Activated effector memory CD4-positive, alpha-beta T cell treated with Interleukin-2 at 50 U/mL for 16 hours (primary cell): ENCODE measurements around the gene RBMS1.
"Not testable (repeated sequence)": the region's sequence is repeated elsewhere in the genome, so short reads cannot be mapped to it uniquely, and the experiment has no call there.

ENCODE experiments used
- DNase-seq: peaks from one replicate; pipeline ENCODE4 v3.0.0-alpha.2; 2020

The RBMS1 gene

DNA sequence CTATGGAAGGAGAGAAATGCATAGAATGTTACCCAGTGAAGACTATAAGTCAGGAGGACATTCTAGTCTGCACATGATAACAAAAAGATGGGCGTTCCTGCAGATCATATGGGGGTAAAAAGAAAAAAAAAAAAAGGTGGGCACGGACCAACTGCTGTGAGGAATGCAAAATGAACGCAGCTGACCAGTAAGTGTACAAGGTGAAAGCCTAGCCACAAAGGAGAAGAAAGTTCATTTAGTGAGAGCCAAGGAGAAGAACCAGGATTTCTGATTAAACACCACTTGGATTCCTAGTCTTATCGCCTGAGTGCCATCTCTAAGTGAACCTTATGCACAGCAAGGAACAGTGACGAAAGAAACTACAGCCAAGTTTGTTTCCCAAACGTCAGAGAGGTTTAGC is 26.5 kb downstream of the RBMS1 start:
- no peak for DNase-seq

DNA sequence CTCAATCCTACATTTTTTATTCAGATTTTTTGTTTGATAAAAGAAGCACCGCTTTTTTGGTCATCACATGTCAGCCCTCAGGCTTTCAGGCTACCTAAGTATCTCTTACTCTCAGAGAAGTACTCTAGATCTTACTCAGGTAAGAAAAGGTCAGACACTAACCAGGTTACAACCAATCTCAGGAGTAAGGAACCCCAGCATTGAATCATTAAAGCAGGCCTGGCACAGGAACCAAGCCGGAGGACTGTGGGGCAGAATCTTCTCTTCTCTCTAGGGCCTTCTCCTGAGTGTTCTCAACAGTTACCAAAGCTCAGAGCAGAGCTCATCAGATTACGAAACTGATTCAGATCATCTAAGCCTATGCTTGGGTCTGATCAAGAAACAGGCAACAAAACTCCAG is 28.2 kb downstream of the RBMS1 start:
- no peak for DNase-seq

DNA sequence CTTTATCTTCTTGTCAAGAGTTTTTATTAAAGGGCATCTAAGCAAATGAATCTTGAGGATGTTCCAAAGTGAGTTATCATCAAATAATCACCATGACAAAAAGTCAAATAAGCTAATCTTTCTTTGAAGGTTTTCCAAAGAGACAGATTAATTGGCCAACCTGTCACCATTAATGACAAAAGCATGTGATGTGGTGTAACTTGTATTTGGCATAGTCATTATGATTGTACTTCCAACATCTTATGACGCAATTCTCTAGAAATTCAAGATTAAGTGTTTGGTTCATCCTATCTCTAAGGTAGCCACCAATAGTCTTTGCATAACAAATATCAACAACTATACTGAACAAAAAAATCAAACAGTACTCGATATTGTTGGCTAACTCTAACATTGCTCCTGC is 28.6 kb downstream of the RBMS1 start:
- no peak for DNase-seq

DNA sequence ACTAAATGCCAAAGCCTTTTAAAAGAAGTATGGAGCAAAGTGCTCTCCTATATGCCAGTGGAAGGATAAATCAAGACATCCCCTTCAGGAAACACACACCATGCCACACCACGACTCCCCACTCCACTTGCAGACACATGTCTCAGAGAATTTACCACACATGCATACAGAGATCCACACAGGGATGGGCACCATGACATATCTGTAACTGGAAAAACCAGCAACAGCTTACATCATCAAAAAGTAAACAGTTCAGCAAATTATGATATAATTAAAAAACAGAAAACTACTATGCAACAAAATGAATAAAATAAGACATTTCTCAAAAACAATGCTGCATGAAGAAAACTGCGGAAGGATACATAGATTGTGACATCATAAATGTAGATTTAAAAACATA is 29.6 kb downstream of the RBMS1 start:
- no peak for DNase-seq

DNA sequence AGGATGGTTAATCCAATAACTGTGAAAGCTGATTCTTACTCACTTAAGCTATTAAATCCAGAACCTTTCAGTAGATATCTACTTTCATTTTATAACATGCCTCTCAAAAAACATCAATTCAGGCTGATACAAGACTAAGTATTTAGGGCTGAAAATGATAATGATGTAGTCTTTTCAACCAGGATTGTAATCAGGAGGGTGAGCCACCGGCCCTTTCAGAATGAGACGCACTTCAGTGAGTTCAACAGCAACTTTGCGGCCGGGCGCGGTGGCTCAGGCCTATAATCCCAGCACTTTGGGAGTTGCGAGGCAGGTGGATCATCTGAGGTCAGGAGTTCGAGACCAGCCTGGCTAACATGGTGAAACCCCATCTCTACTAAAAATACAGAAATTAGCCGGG is 30.4 kb downstream of the RBMS1 start:
- DNase-seq = no peak

DNA sequence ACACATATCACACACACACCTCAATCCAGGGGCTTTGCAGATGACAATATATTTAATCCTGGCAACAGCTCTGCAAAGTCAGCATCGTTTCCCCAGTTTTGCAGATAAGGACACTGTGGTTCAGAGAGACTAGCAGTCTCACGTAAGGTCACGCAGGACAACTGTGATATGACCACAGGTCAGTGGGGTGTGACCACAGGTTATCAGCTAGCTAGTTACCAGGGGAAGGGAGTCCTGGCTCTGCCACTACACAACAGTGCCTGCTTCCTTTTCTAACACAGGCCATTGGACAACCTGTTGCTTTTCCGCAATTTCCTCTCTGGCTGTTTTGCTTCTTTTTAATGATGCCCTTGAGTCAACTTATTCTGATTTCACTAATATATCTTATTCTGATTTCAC is 33.3 kb downstream of the RBMS1 start:
- no peak for DNase-seq

DNA sequence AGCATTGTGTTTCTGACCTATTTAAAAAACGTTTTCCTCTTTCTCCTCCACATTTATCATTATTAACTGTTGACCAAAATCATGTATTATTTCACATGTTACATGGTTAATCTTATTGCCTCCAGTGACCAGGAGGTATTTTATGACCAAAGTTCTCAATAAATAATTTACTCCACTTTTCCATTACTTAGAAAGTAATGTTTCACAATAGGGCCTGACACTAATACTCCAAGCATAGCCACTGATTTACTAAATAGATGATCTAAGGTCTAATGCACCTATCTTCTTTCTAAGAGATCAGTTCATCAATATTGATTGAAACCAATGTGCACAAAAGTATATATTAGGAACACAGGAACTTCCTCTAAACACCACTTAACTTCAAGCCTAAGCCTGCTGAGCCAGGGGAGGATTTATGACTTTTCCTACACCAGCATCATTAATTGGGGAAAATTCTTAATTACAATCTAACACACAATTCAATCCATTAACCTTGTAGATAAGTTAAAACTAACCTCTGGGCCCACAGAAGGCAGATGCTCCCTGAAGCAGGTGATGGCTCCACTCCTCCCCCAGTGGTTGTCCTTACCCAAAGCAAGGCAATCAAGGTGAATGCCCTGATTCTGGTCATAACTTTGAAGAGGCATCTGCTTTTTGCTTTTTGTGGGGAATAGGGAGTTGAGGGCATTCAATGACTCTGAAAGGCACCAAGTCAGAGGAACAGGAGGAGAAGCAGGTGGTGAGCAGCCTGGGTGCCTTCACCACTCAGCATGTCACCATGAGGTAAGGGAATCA is 33.9 kb downstream of the RBMS1 start:
- no peak for DNase-seq

DNA sequence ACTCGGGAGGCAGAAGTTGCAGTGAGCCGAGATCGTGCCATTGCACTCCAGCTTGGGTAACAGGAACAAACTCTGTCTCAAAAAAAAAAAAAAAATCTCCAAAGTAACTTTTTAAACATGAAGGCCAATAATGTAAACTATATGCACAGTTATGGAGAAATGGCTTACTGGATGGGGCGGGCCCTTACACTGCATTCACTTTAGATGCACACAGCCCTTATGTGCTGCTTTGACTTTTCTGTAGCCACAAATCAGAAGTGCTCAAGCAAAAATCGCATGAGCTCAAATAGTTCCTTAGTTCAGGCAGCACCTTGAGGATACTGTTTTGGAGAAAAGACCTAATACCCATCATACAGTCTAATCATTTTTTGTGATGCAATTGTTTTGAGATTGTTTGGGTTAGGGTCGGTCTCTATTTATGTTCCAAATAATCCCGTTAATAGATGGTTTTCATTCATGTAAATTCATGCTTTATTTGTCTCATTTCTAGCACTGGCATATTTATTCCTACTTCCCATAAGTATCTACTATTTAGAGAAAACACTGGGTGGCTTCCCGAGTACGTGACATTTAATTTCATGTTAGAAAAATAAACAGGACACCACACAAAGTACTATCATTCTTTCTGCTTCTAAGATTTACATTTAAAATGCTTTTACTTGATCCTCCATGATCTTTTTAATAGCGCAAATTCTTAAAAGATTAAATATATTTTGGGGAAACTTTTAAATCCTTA is 34.7 kb downstream of the RBMS1 start:
- DNase-seq = no peak

DNA sequence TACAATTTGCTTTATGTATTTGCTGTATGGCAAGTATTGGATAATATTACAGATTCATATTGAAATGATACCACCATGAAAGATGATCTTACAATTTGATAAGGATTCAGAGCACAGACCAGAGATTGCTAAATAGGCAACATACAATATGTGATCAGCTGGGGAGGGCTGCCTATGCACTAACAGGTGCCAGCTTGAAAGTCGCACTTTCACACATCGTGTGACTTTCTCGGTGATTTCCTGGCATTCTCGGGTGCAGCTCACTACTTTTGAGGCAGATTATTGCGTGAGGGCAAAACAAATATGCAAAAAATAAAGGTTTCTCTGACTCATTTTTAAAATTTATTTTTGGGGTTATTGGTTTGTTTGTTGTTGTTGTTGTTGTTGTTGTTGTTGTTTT is 36.0 kb downstream of the RBMS1 start:
- no peak for DNase-seq

DNA sequence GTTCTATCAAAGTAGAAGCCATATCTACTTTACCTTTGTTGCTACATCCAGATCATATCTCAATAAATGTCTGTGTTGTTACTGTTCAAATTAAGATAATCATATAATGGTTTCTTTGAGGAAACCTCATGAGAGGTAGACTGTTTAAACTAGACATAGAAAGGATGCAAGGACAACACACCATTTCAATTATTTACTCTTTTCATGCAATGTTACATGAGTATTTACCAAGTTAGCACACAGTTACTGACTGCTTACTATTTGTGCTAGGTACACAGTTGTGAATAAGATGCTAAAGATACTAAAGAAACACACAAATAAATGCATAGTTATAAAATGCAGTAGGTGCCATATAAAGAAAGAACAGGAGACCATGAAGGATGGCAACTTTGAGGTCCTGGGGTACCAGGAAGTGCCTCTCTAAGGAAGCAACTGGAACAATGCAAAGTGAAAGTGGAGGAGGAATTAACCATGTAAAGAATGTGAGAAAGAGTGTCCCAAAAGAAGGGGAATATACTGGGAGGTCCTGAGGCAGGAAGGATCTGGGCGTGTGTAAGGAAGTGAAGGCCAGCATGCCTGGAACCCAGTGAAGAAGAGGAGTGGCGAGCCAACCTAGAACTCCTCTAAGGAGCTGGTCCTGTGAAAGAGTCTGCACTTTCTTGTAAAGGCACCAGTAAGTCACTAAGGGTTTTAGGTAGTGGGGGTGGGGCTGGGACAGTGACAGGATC is 39.4 kb downstream of the RBMS1 start:
- DNase-seq = no peak

DNA sequence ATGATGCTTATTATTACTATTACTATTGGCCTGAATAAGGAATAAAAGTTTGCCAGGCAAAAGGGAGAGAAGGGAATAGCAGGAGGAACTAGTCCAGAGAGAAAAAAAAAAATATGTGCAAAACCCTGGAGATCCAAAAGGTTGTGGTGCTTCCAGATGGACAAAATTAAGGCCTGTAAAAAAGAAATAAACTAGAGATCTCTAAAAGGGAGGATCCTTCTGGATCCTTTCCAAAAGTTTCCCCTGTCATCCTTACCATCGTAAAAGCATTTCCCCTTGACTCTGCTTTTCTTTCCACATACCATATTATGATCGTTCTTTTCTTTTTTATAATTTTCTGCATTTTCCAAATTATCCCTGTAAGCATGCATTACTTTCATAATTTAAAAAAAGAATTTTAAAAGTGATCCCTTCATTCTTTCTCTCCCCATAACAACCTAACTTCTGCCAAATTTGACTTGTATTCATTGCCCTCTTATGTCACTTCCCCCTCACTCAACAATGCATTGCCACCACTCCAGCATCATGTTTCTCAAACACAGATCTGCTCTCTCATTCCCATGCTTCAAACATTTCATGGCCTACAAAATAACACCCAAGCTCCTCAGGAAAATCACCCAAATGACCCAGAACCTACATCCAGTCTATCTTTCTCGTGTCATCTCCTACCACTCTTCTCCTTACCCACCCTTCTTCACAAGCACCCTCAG is 40.3 kb downstream of the RBMS1 start:
- no peak for DNase-seq

DNA sequence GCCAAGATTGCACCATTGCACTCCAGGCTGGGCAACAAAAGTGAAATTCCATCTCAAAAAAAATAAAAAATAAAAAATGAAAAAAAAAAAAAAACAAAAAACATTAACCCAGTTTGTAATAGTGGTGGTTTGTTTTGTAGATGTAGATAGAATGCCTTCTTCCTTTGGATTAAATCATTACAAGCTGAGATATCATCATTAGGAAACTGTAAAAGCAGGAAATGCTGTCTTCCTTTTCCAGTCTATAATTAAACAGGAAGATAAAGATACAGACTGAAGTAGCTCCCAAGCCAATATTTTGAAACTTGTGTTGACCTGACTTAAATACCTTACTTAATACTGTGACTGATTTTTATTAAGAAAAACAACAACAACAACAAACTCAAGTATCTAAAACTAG is 43.1 kb downstream of the RBMS1 start:
- DNase-seq = no peak

DNA sequence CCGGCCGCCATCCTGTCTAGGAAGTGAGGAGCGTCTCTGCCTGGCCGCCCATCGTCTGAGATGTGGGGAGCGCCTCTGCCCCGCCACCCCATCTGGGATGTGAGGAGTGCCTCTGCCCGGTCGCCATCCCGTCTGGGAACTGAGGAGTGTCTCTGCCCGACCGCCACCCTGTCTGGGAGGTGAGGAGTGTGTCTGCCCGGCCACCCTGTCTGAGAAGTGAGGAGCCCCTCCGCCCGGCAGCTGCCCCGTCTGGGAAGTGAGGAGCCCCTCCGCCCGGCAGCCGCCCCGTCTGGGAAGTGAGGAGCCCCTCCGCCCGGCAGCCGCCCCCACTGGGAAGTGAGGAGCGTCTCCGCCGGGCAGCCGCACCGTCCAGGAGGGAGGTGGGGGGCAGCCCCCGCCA is 44.8 kb downstream of the RBMS1 start:
- DNase-seq = not testable (repeated sequence)

DNA sequence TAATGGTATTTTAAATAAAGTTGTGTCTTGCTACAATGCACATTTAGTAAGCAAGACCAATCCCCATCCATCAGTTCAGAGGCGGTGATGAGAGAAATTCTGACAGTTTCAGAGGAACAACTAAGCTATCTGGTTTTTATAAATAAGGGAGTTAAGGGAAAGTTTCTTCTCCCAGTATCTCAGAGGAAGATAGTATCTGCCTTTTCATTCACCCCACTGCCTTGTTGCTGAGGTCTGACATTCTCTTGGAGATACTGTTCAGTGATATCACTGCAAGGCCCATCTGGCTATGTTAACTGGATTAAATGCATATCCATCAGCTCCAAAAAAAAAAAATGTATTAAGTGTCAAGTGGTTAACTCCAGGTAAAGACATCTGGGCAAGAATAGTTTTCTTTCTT is 47.9 kb downstream of the RBMS1 start:
- no peak for DNase-seq

DNA sequence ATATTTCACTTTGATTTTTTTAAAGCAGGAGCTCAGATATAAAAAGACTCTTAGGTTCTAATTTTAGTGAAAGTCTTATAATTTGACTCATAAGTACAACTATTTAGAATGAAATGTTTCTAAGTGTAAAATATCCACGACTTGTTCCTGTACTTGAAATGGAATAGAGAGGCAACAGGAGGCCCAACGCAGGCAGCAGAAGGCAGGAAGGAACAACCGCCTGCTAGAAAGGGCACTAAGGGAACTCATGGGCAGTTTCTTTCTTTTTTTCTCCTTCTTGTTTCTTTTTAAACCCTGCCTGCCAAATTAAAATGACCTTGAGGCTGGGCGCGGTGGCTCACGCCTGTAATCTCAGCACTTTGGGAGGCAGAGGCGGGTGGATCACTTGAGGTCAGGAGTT is 51.0 kb downstream of the RBMS1 start:
- no peak for DNase-seq

DNA sequence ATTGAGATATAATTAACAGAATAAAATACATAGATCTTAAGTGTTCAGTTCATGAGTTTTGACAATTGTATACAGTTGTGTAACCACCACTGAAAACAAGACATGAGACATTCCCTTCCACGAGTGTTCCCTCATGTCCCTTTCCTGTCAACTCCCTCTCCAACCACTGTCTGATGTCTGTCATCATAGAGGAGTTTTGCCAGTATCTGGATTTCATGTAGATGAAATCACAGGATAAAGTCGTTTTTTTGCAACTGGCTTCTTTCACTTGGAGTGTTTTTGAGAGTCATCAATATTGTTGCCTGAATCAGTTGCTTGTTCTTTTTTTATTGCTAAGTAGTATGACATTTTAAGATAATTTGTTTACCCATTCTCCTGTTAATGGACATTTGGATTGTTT is 52.7 kb downstream of the RBMS1 start:
- no peak for DNase-seq

DNA sequence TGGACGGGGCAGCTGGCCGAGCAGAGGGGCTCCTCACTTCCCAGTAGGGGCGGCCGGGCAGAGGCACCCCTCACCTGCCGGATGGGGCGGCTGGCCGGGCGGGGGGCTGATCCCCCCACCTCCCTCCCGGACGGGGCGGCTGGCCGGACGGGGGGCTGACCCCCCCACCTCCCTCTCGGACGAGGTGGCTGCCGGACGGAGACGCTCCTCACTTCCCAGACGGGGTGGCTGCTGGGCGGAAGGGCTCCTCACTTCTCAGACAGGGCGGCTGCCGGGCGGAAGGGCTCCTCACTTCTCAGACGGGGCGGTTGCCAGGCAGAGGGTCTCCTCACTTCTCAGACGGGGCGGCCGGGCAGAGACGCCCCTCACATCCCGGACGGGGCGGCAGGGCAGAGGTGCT is 54.6 kb downstream of the RBMS1 start:
- not testable (repeated sequence) for DNase-seq

DNA sequence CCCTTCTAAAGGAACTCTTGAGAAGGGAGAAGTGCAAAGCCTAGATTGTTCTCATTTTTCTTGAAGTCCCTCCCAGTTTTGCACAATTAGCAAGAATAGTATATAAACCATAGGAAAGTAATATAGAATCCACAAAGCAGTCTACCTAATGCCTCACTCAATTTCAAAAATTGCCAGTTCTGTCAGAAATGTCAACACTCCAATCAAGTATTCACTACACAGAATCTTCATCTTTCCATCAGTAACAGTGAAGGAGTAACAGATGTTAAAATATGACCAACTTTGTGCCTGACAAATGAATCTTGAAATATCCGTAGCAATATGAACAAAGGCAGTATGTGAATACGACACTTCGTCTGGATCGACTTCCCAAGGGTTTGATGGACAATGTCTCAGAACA is 56.3 kb downstream of the RBMS1 start:
- DNase-seq = no peak

DNA sequence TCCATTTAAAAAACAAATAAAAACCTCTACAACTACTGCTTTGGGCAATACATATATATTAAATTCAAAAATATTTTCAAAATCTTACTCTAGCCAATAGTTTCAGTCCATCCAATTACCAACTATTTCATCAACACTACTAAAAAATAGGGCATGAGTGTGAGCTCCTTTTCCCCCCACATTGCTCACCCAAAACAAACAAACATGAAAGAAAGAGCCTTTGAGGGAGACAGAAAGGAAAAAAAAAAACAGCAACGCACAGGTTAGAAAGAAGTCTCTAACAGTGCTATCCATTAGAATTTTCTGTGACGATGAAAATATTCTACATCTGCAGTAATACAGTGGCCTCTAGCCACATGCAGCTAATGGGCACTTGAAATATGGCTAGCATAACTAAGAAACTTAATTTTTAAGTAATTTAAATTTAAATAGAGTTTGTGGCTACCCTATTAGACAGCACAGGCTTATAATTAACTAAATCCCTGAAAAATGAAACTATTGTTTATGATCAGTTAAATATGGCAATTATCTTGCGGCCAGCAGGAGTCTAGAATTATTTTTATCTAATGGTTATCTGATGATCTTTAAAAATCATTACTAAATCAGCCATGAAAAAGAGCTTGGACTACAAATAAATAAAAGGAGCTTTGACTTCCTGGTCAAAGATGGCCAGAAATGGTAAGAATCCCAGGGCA is 59.2 kb downstream of the RBMS1 start:
- DNase-seq = no peak

DNA sequence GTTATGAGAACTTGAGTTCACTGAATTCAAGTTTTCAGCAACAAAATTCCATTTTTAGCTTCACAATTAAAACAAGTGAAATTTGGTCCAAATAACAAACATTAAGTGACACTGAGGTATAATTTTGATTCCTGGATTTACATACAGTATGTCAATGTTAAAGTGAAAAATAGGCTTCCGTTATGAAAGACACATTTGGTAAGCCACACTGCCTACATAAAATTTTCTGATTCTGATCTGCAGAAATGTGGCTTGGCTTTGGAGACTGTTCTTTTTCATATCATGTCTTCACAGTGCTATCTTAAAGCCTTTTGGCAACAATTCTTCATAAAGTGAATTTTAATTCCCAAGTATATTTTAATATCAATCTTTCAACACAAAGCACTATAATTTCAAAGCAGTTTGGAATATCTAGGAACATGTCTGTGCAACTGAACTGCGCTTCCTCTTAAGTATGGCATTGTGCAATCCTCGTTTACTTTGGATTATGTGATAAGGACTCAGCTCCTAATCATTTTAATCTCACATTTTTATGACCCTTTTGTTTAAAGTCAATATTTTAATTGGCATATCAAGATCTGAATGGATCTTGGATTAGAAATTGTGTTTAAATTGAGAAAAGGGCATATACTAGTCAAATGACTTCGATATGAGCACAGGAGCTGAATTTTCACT is 60.0 kb downstream of the RBMS1 start:
- DNase-seq = no peak

DNA sequence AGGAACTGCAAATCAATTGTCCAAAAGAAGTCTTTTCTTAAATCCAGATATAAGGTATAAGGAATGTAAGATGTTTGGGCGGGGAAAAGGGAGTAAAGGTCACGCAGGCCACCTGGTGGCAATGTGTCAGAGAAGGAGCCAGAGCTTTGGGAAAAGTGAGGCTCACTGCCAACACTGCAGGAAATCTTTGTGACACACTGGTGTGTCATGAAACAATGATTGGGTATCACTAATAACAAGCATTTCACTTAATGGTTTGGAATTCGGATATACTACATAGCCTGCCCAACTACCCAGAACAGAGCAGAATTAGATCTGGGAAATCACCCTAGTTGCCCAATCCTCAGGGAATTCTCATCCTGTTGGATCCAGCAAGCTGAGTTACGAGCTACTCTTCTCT is 61.0 kb downstream of the RBMS1 start:
- no peak for DNase-seq

DNA sequence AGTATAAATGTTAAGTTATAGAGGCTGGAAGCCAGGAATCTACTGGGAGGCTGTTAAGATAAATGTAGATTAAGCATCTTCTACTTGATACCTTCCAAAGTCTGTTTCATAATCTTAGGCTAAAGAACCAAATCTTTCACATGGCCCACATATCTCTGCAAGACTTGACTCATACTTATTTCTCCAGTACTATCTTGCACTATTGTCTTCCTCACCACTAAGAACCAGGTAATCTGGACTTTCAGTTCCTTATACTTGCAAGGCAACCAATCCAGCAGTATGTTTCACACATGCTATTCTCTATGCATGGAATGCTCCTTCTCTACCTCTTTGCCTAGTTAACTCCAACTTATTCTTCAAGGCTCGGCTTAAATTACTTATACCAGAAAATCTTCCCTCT is 62.2 kb downstream of the RBMS1 start:
- no peak for DNase-seq
